PFSK-1 (cell line): ENCODE measurements around the gene PCDH19.

Experiments used
- FOXP2 ChIP-seq: optimal IDR thresholded peaks from 2 replicates; pipeline ENCODE3; 2011; ENCODE audit warnings: borderline replicate concordance, control low read depth, inconsistent platforms; ENCODE audit not compliant: insufficient read depth; ENCODE audit errors: extremely low read length, extremely low read depth
- POLR2AphosphoS5 ChIP-seq: IDR thresholded peaks from 2 replicates; pipeline ENCODE4 v1.6.1; 2012; ENCODE audit warnings: low read depth, mild to moderate bottlenecking, control low read depth, low read length, moderate library complexity
- REST ChIP-seq, 2 experiments: IDR thresholded peaks; 2 replicates each; pipeline versions ENCODE4 v1.6.1 to v1.8.0; 2011 to 2012; ENCODE audit warnings: low read depth in 2 of 2, low read length in 2 of 2, control low read depth in 1 of 2, inconsistent platforms in 1 of 2, mild to moderate bottlenecking in 1 of 2, moderate library complexity in 1 of 2; ENCODE audit not compliant: insufficient read depth in 1 of 2
- SIN3A ChIP-seq: IDR thresholded peaks from 2 replicates; pipeline ENCODE4 v1.6.1; 2012; ENCODE audit warnings: mild to moderate bottlenecking, low read length, moderate library complexity, borderline replicate concordance; ENCODE audit not compliant: insufficient read depth
- TAF1 ChIP-seq: IDR thresholded peaks from 2 replicates; pipeline ENCODE4 v1.6.1; 2012; ENCODE audit warnings: low read length, control low read depth, borderline replicate concordance; ENCODE audit not compliant: insufficient read depth

The PCDH19 gene

GRCh38 chrX:100319716-100320115 lies 90.4 kb downstream of the PCDH19 start:
- TF ChIP-seq SIN3A, result no peak
- no peak for TF ChIP-seq TAF1

GRCh38 chrX:100316987-100317386 lies 93.1 kb downstream of the PCDH19 start:
- TF ChIP-seq SIN3A, result no peak
- no peak for TF ChIP-seq TAF1

- TF ChIP-seq FOXP2 (no peak), REST (IDR thresholded peaks at IDR 0.05; ENCODE audit: insufficient read depth in 1 of 2, low read depth in 2 of 2, low read length in 2 of 2) (no peak), SIN3A (no peak), TAF1 (no peak), POLR2AphosphoS5 (no peak)
These were observed 94.5 kb downstream of the PCDH19 start for GRCh38 chrX:100315566-100315965.

DNA sequence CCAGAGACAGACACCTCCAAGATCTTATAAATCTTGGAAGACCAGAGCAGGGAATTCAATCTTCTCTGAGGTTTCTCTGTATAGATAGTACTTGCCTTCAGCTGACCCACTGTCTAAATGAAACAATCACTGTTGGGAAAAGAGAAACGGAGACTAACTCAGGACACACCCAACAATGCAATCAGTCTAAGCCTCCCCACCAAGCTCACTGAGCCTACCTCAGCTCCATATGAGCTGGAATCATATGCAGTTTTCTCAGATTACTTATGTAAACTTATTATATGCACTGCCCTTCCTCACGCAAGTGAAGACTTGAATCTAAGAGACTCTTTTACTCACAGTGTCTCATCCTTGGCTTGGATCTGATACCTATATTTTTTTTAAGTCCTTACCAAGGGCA lies 110.5 kb downstream of the PCDH19 start:
- TF ChIP-seq TAF1 (no peak), REST (IDR thresholded peaks at IDR 0.05; ENCODE audit: insufficient read depth in 1 of 2, low read depth in 2 of 2, low read length in 2 of 2) (no peak), SIN3A (no peak), FOXP2 (no peak), POLR2AphosphoS5 (no peak)

DNA sequence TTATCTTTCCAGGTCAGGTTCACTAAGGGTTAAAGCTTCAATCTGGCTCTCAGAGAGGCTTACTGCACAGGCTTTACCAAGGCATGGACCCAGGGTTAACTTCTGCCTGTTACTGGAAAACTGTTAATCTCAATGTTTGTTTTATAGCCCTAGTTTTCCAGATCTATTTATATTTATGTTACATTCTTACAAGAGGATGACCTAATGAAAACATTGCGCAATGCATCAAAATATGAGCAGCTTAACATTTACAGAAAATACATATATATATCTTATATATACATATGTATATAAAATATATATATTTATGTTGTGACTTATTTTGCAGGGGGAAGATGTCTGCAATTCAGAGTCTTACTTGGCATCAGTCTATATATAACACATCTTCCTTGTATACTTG lies 112.3 kb downstream of the PCDH19 start:
- TF ChIP-seq SIN3A, result no peak
- TF ChIP-seq POLR2AphosphoS5, result no peak
- no peak for TF ChIP-seq TAF1
- no peak for TF ChIP-seq FOXP2
- TF ChIP-seq REST (IDR thresholded peaks at IDR 0.05; ENCODE audit: insufficient read depth in 1 of 2, low read depth in 2 of 2, low read length in 2 of 2), result no peak

- TF ChIP-seq POLR2AphosphoS5, result no peak
- no peak for TF ChIP-seq REST (IDR thresholded peaks at IDR 0.05; ENCODE audit: insufficient read depth in 1 of 2, low read depth in 2 of 2, low read length in 2 of 2)
- no peak for TF ChIP-seq SIN3A
- TF ChIP-seq FOXP2, result no peak
- no peak for TF ChIP-seq TAF1
These were observed 113.8 kb downstream of the PCDH19 start for GRCh38 chrX:100296183-100296753.
